Breast epithelium (tissue), 3 donors: ENCODE measurements around the gene KDM3B.

ENCODE experiments used
- CTCF ChIP-seq, 3 donors: fragments of 450-650 bp; IDR thresholded peaks; one replicate each; pipeline ENCODE4 v1.5.1; 2016 to 2017; ENCODE audit warnings: antibody characterized with exemption in 3 of 3, mild to moderate bottlenecking in 3 of 3, moderate library complexity in 3 of 3
- POLR2A ChIP-seq: fragments of 450-650 bp; IDR thresholded peaks from one replicate; pipeline ENCODE4 v1.6.1; 2016; ENCODE audit warnings: antibody characterized with exemption, mild to moderate bottlenecking, moderate library complexity
- POLR2AphosphoS5 ChIP-seq, 3 donors: sonication (generic); formaldehyde crosslinking; IDR thresholded peaks; one replicate each; pipeline ENCODE4 v1.6.1; 2017; ENCODE audit warnings: antibody characterized with exemption in 3 of 3

GRCh38 chr5:138371454-138371853, 19.0 kb downstream of the KDM3B start:
- TF ChIP-seq CTCF (IDR thresholded peaks at IDR 0.05) (no peak), POLR2A (no peak), POLR2AphosphoS5 (IDR thresholded peaks at IDR 0.05) (no peak)
